Measurements from ENCODE around the gene SIRT4. TPM values are rescaled to one million over a fixed set of nuclear protein-coding genes. Genes with fewer than 3 reads are reported as not detected.
A peak's percentile ranks its signal among the peaks of the same experiment; 100 is the strongest.

The SIRT4 gene
- total RNA-seq, 1 donor from 2014 or later: 2.7 TPM

DNA sequence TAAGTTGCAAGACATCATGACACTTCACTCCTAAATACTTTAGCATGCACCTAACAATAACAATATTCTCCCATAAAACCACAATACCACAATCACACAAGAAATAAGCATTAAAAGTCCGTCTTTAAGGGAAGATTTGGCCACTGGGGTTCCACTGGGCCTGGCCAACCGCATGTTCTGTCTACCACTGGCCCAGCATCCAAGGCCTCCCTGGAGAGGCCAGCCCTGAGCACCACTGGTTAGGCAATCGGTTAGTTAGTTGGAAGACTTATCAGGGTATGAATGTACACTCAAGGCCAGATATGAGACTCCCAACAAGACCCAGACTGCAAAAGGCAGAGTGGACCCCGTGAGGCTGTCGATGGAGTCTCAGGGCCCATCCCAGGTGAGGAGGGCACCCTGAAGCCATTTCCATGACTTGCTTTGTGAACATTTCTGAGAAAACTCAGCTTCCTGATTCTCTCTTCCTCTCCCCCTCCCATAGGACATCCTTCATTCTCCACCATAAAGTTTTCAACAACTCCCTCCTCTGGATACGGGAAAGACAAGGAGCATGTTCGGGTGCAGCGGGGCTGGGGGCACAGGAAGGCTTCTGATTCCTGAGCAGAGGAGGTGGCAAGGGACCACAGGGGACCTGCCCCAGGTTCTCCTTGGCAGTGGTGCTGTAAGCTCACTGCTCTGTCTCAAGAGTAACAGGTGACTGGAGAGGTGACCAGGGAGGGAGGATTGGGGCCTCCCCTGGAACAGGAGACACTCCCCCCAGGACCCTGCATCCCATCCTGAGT is 42.5 kb upstream of the SIRT4 start:
- FAIRE-seq (no peak), DNase-seq (ENCODE audit: low read depth) (peak; percentile 38)
- H3K4me3 Mint-ChIP-seq (ENCODE audit: unreplicated experiment): no peak overlapping the region
- peaks cover 25% of the 10 kb centered on the region for H3K36me3 Mint-ChIP-seq (ENCODE audit: low read depth, unreplicated experiment)
- no peaks in the 10 kb centered on the region for H3K9me3 Mint-ChIP-seq (ENCODE audit: unreplicated experiment)
- no peak overlapping the region for H3K4me2 ChIP-seq (ENCODE audit: low read length)
- TF ChIP-seq EZH2 (IDR thresholded peaks at IDR 0.05; ENCODE audit: insufficient read depth, low read length): no peak
- TF ChIP-seq, protein P1, sequence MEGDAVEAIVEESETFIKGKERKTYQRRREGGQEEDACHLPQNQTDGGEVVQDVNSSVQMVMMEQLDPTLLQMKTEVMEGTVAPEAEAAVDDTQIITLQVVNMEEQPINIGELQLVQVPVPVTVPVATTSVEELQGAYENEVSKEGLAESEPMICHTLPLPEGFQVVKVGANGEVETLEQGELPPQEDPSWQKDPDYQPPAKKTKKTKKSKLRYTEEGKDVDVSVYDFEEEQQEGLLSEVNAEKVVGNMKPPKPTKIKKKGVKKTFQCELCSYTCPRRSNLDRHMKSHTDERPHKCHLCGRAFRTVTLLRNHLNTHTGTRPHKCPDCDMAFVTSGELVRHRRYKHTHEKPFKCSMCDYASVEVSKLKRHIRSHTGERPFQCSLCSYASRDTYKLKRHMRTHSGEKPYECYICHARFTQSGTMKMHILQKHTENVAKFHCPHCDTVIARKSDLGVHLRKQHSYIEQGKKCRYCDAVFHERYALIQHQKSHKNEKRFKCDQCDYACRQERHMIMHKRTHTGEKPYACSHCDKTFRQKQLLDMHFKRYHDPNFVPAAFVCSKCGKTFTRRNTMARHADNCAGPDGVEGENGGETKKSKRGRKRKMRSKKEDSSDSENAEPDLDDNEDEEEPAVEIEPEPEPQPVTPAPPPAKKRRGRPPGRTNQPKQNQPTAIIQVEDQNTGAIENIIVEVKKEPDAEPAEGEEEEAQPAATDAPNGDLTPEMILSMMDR (IDR thresholded peaks at IDR 0.05; ENCODE audit: insufficient read depth, low read depth, low read length): no peak
- H3K27me3 Mint-ChIP-seq (ENCODE audit: low read depth, unreplicated experiment): no peaks in the 10 kb centered on the region
- H3K27ac ChIP-seq (ENCODE audit: low read depth, low read length): no peak overlapping the region
- no peak overlapping the region for H3K27ac Mint-ChIP-seq (ENCODE audit: unreplicated experiment)
- H4K20me1 ChIP-seq (ENCODE audit: insufficient read depth, low read length): peaks cover 91% of the 10 kb centered on the region
- H3K9ac ChIP-seq (ENCODE audit: low read length): no peak overlapping the region
- H3K9me3 ChIP-seq (ENCODE audit: insufficient read depth, low read depth, low read length): no peaks in the 10 kb centered on the region
- H3K4me3 ChIP-seq (ENCODE audit: insufficient read depth, low read depth, low read length): no peak overlapping the region
- no peaks in the 10 kb centered on the region for H3K27me3 ChIP-seq (ENCODE audit: insufficient read depth, low read length)
- H3K4me1 ChIP-seq (ENCODE audit: insufficient read depth, low read length): peaks cover 51% of the 10 kb centered on the region
- no peak overlapping the region for H2AFZ ChIP-seq (ENCODE audit: low read depth, low read length)
- peaks cover 57% of the 10 kb centered on the region for H3K4me1 Mint-ChIP-seq (ENCODE audit: low read depth, unreplicated experiment)
- H3K36me3 ChIP-seq (ENCODE audit: insufficient read depth, low read length): peaks cover 7% of the 10 kb centered on the region
- H3K79me2 ChIP-seq (ENCODE audit: insufficient read depth, low read length): peaks cover 100% of the 10 kb centered on the region

DNA sequence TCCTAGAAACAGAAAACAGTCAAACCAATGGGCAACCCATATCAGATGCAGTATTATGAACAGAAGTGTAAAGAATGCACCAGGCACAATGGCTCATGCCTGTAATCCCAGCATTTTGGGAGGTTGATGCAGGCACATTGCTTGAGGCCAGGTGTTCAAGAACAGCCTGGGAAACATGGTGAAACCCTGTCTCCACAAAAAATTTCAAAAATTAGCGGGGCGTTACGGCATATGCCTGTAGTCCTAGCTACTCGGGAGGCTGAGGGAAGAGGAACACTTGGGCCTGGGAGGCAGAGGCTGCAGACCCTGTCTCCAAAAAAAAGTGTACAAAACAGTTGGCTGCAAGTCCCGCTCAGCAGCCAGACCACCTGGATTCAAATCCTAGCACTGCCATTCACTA is 41.5 kb upstream of the SIRT4 start:
- Mint-ChIP-seq H3K4me3 (ENCODE audit: unreplicated experiment) (no peak overlapping the region), H3K4me1 (ENCODE audit: low read depth, unreplicated experiment) (peaks cover 55% of the 10 kb centered on the region), H3K27ac (ENCODE audit: unreplicated experiment) (no peak overlapping the region), H3K9me3 (ENCODE audit: unreplicated experiment) (no peaks in the 10 kb centered on the region), H3K36me3 (ENCODE audit: low read depth, unreplicated experiment) (peaks cover 24% of the 10 kb centered on the region), H3K27me3 (ENCODE audit: low read depth, unreplicated experiment) (no peaks in the 10 kb centered on the region)
- H3K4me2 ChIP-seq (ENCODE audit: low read length): no peak overlapping the region
- H3K4me1 ChIP-seq (ENCODE audit: insufficient read depth, low read length): peaks cover 53% of the 10 kb centered on the region
- H3K27me3 ChIP-seq (ENCODE audit: insufficient read depth, low read length): no peaks in the 10 kb centered on the region
- H3K9me3 ChIP-seq (ENCODE audit: insufficient read depth, low read depth, low read length): no peaks in the 10 kb centered on the region
- H4K20me1 ChIP-seq (ENCODE audit: insufficient read depth, low read length): peaks cover 88% of the 10 kb centered on the region
- no peak overlapping the region for H2AFZ ChIP-seq (ENCODE audit: low read depth, low read length)
- H3K4me3 ChIP-seq (ENCODE audit: insufficient read depth, low read depth, low read length): no peak overlapping the region
- no peak for TF ChIP-seq EZH2 (IDR thresholded peaks at IDR 0.05; ENCODE audit: insufficient read depth, low read length)
- TF ChIP-seq, protein P1 (IDR thresholded peaks at IDR 0.05; ENCODE audit: insufficient read depth, low read depth, low read length): no peak
- no peak overlapping the region for H3K27ac ChIP-seq (ENCODE audit: low read depth, low read length)
- FAIRE-seq (no peak), DNase-seq (ENCODE audit: low read depth) (no peak)
- H3K79me2 ChIP-seq (ENCODE audit: insufficient read depth, low read length): peaks cover 98% of the 10 kb centered on the region
- H3K9ac ChIP-seq (ENCODE audit: low read length): no peak overlapping the region
- no peaks in the 10 kb centered on the region for H3K36me3 ChIP-seq (ENCODE audit: insufficient read depth, low read length)
